Activated naive CD4-positive, alpha-beta T cell treated with anti-CD3 and anti-CD28 coated beads for 36 hours (primary cell): ENCODE measurements around the gene UTP3. TPM values are rescaled to one million over a fixed set of nuclear protein-coding genes. Genes with fewer than 3 reads are reported as not detected.
A peak's percentile ranks its signal among the peaks of the same experiment; 100 is the strongest.
"Not testable (repeated sequence)": the region's sequence is repeated elsewhere in the genome, so short reads cannot be mapped to it uniquely, and the experiment has no call there.

Experiments
- CTCF ChIA-PET: fragments of 350-600 bp; sonication (Branson Sonifier 250); formaldehyde crosslinking; loops from one replicate; lab custom pipeline; 2021; ENCODE audit warnings: antibody characterized with exemption; lab: Charles Lee
- DNase-seq: peaks from one replicate; pipeline ENCODE4 v3.0.0-alpha.2; 2020
- H3K27ac Mint-ChIP-seq: one replicate; pipeline ENCODE4 v1.8.0; 2021; ENCODE audit warnings: mild to moderate bottlenecking, mixed read lengths
- H3K27me3 Mint-ChIP-seq: one replicate; pipeline ENCODE4 v1.8.0; 2021; ENCODE audit warnings: low read depth, mixed read lengths
- H3K36me3 Mint-ChIP-seq: one replicate; pipeline ENCODE4 v1.8.0; 2021; ENCODE audit warnings: low read depth, mixed read lengths
- H3K4me1 Mint-ChIP-seq: one replicate; pipeline ENCODE4 v1.8.0; 2021; ENCODE audit warnings: low read depth, mixed read lengths
- H3K4me3 Mint-ChIP-seq: one replicate; pipeline ENCODE4 v1.8.0; 2021; ENCODE audit warnings: mild to moderate bottlenecking, moderate library complexity, mixed read lengths
- H3K9me3 Mint-ChIP-seq: one replicate; pipeline ENCODE4 v1.8.0; 2021; ENCODE audit warnings: mixed read lengths
- intact Hi-C: fragments of 100-400 bp; cut with micrococcal nuclease; formaldehyde crosslinking; loops from one replicate; pipeline ENCODE4 v1.15.1; 2023
- total RNA-seq, 2 experiments: library from RNA; stranded (reverse); gene quantifications; one replicate each; pipeline ENCODE4 v1.2.3, GENCODE V29; 2021

The UTP3 gene
- total RNA-seq, 2 experiments from 2014 or later = 18.7 to 20.0 TPM

GRCh38 chr4:70688795-70689231 lies 481 bp downstream of the UTP3 start:
- DNase-seq = peak; percentile 32
- peaks cover 33% of the 10 kb centered on the region for H3K4me1 Mint-ChIP-seq
- CTCF ChIA-PET = interaction anchor here (0.7 to 2.7 kb wide), 11 partner anchors 9 to 87 kb away, joined by 3 to 13 read pairs (median 4); partner anchors contain the start of gene RUFY3
- no peaks in the 10 kb centered on the region for H3K27me3 Mint-ChIP-seq
- peak overlapping the region; percentile 87 for H3K4me3 Mint-ChIP-seq
- H3K9me3 Mint-ChIP-seq = no peaks in the 10 kb centered on the region
- intact Hi-C loops = loop anchor here (1.0 to 5.0 kb wide), 12 partner anchors 15 to 927 kb away; partner anchors contain the start of genes DCK, GRSF1, MOB1B and SULT1B1
- H3K27ac Mint-ChIP-seq = peak overlapping the region; percentile 99
- peaks cover 29% of the 10 kb centered on the region for H3K36me3 Mint-ChIP-seq

GRCh38 chr4:70691661-70692060 lies 3.3 kb downstream of the UTP3 start:
- H3K4me1 Mint-ChIP-seq = peaks cover 33% of the 10 kb centered on the region
- no peak for DNase-seq
- H3K36me3 Mint-ChIP-seq = peaks cover 29% of the 10 kb centered on the region
- no peak overlapping the region for H3K27ac Mint-ChIP-seq
- H3K27me3 Mint-ChIP-seq = no peaks in the 10 kb centered on the region
- intact Hi-C loops = no loop called here
- H3K9me3 Mint-ChIP-seq = no peaks in the 10 kb centered on the region
- CTCF ChIA-PET = interaction anchor here (0.6 to 3.0 kb wide), 2 partner anchors 12 to 20 kb away, joined by 3 to 18 read pairs; no protein-coding TSS in a partner anchor
- H3K4me3 Mint-ChIP-seq = no peak overlapping the region

GRCh38 chr4:70694633-70695032 lies 6.3 kb downstream of the UTP3 start:
- CTCF ChIA-PET = interaction anchor here (3.0 kb wide), 1 partner anchor 9 kb away, joined by 18 read pairs; no protein-coding TSS in a partner anchor
- intact Hi-C loops, H3K9me3 Mint-ChIP-seq, DNase-seq, H3K4me3 Mint-ChIP-seq, H3K27ac Mint-ChIP-seq, H3K27me3 Mint-ChIP-seq: not testable (repeated sequence)
- Mint-ChIP-seq H3K36me3 (peaks cover 17% of the 10 kb centered on the region), H3K4me1 (peaks cover 23% of the 10 kb centered on the region)

- H3K27me3 Mint-ChIP-seq, H3K36me3 Mint-ChIP-seq, intact Hi-C loops, H3K4me3 Mint-ChIP-seq, H3K27ac Mint-ChIP-seq, H3K9me3 Mint-ChIP-seq, H3K4me1 Mint-ChIP-seq, DNase-seq: not testable (repeated sequence)
- CTCF ChIA-PET = interaction anchor here (2.2 kb wide), 1 partner anchor 9 kb away, joined by 4 read pairs; the partner anchor contains the start of gene UTP3
These were observed 10.1 kb downstream of the UTP3 start for GRCh38 chr4:70698435-70698834.

GRCh38 chr4:70700712-70701111 lies 12.4 kb downstream of the UTP3 start:
- Mint-ChIP-seq H3K4me1 (peaks cover 8% of the 10 kb centered on the region), H3K36me3 (peaks cover 1% of the 10 kb centered on the region), H3K9me3 (no peaks in the 10 kb centered on the region), H3K27me3 (no peaks in the 10 kb centered on the region), H3K4me3 (no peak overlapping the region), H3K27ac (no peak overlapping the region)
- no peak for DNase-seq
- intact Hi-C loops = loop anchor here (5.0 kb wide), 1 partner anchor 938 kb away; the partner anchor contains the start of gene SULT1B1
- CTCF ChIA-PET = interaction anchor here (0.8 to 1.2 kb wide), 2 partner anchors 12 to 13 kb away, joined by 3 read pairs; no protein-coding TSS in a partner anchor

- Mint-ChIP-seq H3K27me3 (no peaks in the 10 kb centered on the region), H3K27ac (no peak overlapping the region), H3K4me3 (no peak overlapping the region), H3K4me1 (peaks cover 13% of the 10 kb centered on the region), H3K36me3 (peaks cover 1% of the 10 kb centered on the region), H3K9me3 (no peaks in the 10 kb centered on the region)
- intact Hi-C loops = loop anchor here (5.0 kb wide), 1 partner anchor 939 kb away; the partner anchor contains the start of gene SULT1B1
- CTCF ChIA-PET = interaction anchor here (0.7 to 1.2 kb wide), 3 partner anchors 12 to 321 kb away, joined by 3 read pairs; no protein-coding TSS in a partner anchor
- no peak for DNase-seq
These were observed 12.9 kb downstream of the UTP3 start for GRCh38 chr4:70701271-70701670.

GRCh38 chr4:70702592-70702991 lies 14.3 kb downstream of the UTP3 start:
- CTCF ChIA-PET = interaction anchor here (1.9 to 2.6 kb wide), 4 partner anchors 10 to 35 kb away, joined by 4 to 18 read pairs (median 12); no protein-coding TSS in a partner anchor
- H3K4me3 Mint-ChIP-seq, H3K27me3 Mint-ChIP-seq, H3K36me3 Mint-ChIP-seq, DNase-seq, H3K9me3 Mint-ChIP-seq, H3K27ac Mint-ChIP-seq: not testable (repeated sequence)
- H3K4me1 Mint-ChIP-seq = peaks cover 19% of the 10 kb centered on the region
- intact Hi-C loops = loop anchor here (5.0 kb wide), 1 partner anchor 940 kb away; the partner anchor contains the start of gene SULT1B1

- Mint-ChIP-seq H3K27me3 (no peaks in the 10 kb centered on the region), H3K36me3 (peaks cover 1% of the 10 kb centered on the region), H3K9me3 (no peaks in the 10 kb centered on the region), H3K4me3 (peak overlapping the region; percentile 81), H3K4me1 (peaks cover 19% of the 10 kb centered on the region), H3K27ac (peak overlapping the region; percentile 85)
- DNase-seq = peak; percentile 31
- CTCF ChIA-PET = interaction anchor here (0.6 to 2.6 kb wide), 12 partner anchors 11 to 307 kb away, joined by 3 to 18 read pairs (median 4); no protein-coding TSS in a partner anchor
- intact Hi-C loops = loop anchor here (1.0 to 5.0 kb wide), 5 partner anchors 15 to 941 kb away; partner anchors contain the start of genes DCK, SULT1B1 and UTP3
These were observed 15.4 kb downstream of the UTP3 start for GRCh38 chr4:70703619-70704214.

GRCh38 chr4:70704215-70704930 lies 16.0 kb downstream of the UTP3 start:
- H3K36me3 Mint-ChIP-seq = peaks cover 1% of the 10 kb centered on the region
- peak overlapping the region; percentile 85 for H3K27ac Mint-ChIP-seq
- intact Hi-C loops = loop anchor here (1.0 to 5.0 kb wide), 5 partner anchors 16 to 942 kb away; partner anchors contain the start of genes DCK, SULT1B1 and UTP3
- H3K4me3 Mint-ChIP-seq = peak overlapping the region; percentile 81
- peak; percentile 69 for DNase-seq
- CTCF ChIA-PET = interaction anchor here (0.5 to 2.6 kb wide), 14 partner anchors 11 to 318 kb away, joined by 3 to 18 read pairs (median 4); partner anchors contain the start of gene UTP3
- H3K4me1 Mint-ChIP-seq = peaks cover 26% of the 10 kb centered on the region
- no peaks in the 10 kb centered on the region for H3K9me3 Mint-ChIP-seq
- no peaks in the 10 kb centered on the region for H3K27me3 Mint-ChIP-seq

- Mint-ChIP-seq H3K36me3 (peaks cover 1% of the 10 kb centered on the region), H3K4me3 (peak overlapping the region; percentile 81), H3K27me3 (no peaks in the 10 kb centered on the region), H3K4me1 (peaks cover 30% of the 10 kb centered on the region), H3K27ac (no peak overlapping the region), H3K9me3 (no peaks in the 10 kb centered on the region)
- CTCF ChIA-PET = interaction anchor here (0.9 to 2.6 kb wide), 4 partner anchors 12 to 30 kb away, joined by 6 to 18 read pairs (median 10); partner anchors contain the start of gene UTP3
- DNase-seq = no peak
- intact Hi-C loops = loop anchor here (1.0 to 5.0 kb wide), 9 partner anchors 8 to 943 kb away; partner anchors contain the start of genes DCK, GRSF1, MOB1B and SULT1B1
These were observed 16.5 kb downstream of the UTP3 start for GRCh38 chr4:70704931-70705182.

GRCh38 chr4:70705183-70706043 lies 17.1 kb downstream of the UTP3 start:
- no peaks in the 10 kb centered on the region for H3K27me3 Mint-ChIP-seq
- H3K27ac Mint-ChIP-seq = peak overlapping the region; percentile 90
- CTCF ChIA-PET = interaction anchor here (0.8 to 2.6 kb wide), 5 partner anchors 16 to 29 kb away, joined by 3 to 12 read pairs (median 7); partner anchors contain the start of gene UTP3
- peak; percentile 74 for DNase-seq
- H3K9me3 Mint-ChIP-seq = no peaks in the 10 kb centered on the region
- H3K4me1 Mint-ChIP-seq = peaks cover 32% of the 10 kb centered on the region
- peak overlapping the region; percentile 82 for H3K4me3 Mint-ChIP-seq
- intact Hi-C loops = loop anchor here (1.0 to 2.0 kb wide), 6 partner anchors 8 to 221 kb away; partner anchors contain the start of genes GRSF1 and MOB1B
- peaks cover 1% of the 10 kb centered on the region for H3K36me3 Mint-ChIP-seq
